Measurements from ENCODE around the gene SMARCAL1.

GRCh38 chr2:216493334-216493685, 81.0 kb downstream of the SMARCAL1 start:
- TF ChIP-seq CTCF (IDR thresholded peaks at IDR 0.05) (no peak), EP300 (IDR thresholded peaks at IDR 0.05) (no peak), POLR2A (IDR thresholded peaks at IDR 0.05) (no peak), POLR2AphosphoS5 (IDR thresholded peaks at IDR 0.05) (no peak)
